GM21515 (cell line): ENCODE measurements around the gene COX7B2.
A peak's percentile ranks its signal among the peaks of the same experiment; 100 is the strongest.

Experiments used
- ATAC-seq: cut with Tn5 transposase; IDR thresholded peaks from one replicate; pipeline ENCODE4 v1.9.1; 2021; ENCODE audit not compliant: unreplicated experiment

The COX7B2 gene

GRCh38 chr4:46890056-46890455 lies 19.0 kb downstream of the COX7B2 start:
- ATAC-seq: no peak

- no peak for ATAC-seq
Observed at GRCh38 chr4:46889410-46889809, 19.6 kb downstream of the COX7B2 start.

GRCh38 chr4:46886711-46887110 lies 22.3 kb downstream of the COX7B2 start:
- no peak for ATAC-seq

GRCh38 chr4:46878641-46879040 lies 30.4 kb downstream of the COX7B2 start:
- ATAC-seq: no peak

GRCh38 chr4:46874811-46875210 lies 34.2 kb downstream of the COX7B2 start:
- ATAC-seq: no peak

- no peak for ATAC-seq
Observed at GRCh38 chr4:46870411-46870810, 38.6 kb downstream of the COX7B2 start.

GRCh38 chr4:46856333-46856732 lies 52.7 kb downstream of the COX7B2 start:
- ATAC-seq: no peak

GRCh38 chr4:46852800-46853199 lies 56.2 kb downstream of the COX7B2 start:
- no peak for ATAC-seq

- ATAC-seq: no peak
Observed at GRCh38 chr4:46850026-46850425, 59.0 kb downstream of the COX7B2 start.

GRCh38 chr4:46844325-46844917 lies 64.6 kb downstream of the COX7B2 start:
- peak; percentile 57 for ATAC-seq

- no peak for ATAC-seq
Observed at GRCh38 chr4:46839128-46839527, 69.9 kb downstream of the COX7B2 start.

GRCh38 chr4:46837639-46838038 lies 71.4 kb downstream of the COX7B2 start:
- ATAC-seq: no peak

GRCh38 chr4:46836584-46836983 lies 72.5 kb downstream of the COX7B2 start:
- no peak for ATAC-seq

- ATAC-seq: no peak
Observed at GRCh38 chr4:46830971-46831454, 78.0 kb downstream of the COX7B2 start.

- ATAC-seq: no peak
Observed at GRCh38 chr4:46820154-46820553, 88.9 kb downstream of the COX7B2 start.

GRCh38 chr4:46819095-46819494 lies 90.0 kb downstream of the COX7B2 start:
- no peak for ATAC-seq

- no peak for ATAC-seq
Observed at GRCh38 chr4:46818604-46819003, 90.4 kb downstream of the COX7B2 start.

- no peak for ATAC-seq
Observed at GRCh38 chr4:46817806-46818205, 91.2 kb downstream of the COX7B2 start.

GRCh38 chr4:46804781-46805413 lies 104.1 kb downstream of the COX7B2 start:
- no peak for ATAC-seq

GRCh38 chr4:46793036-46793435 lies 116.0 kb downstream of the COX7B2 start:
- ATAC-seq: no peak

GRCh38 chr4:46781434-46782092 lies 127.5 kb downstream of the COX7B2 start:
- no peak for ATAC-seq

GRCh38 chr4:46765465-46765864 lies 143.6 kb downstream of the COX7B2 start:
- ATAC-seq: no peak
